Measurements from ENCODE around the gene KCNJ5.
A peak's percentile ranks its signal among the peaks of the same experiment; 100 is the strongest.

KCNJ5 gene

GRCh38 chr11:128895526-128895925 is 4.4 kb downstream of the KCNJ5 start:
- no peak for DNase-seq (ENCODE audit: low read depth in 2 of 2)

GRCh38 chr11:128896356-128896755 is 5.2 kb downstream of the KCNJ5 start:
- no peak for DNase-seq (ENCODE audit: low read depth in 2 of 2)

GRCh38 chr11:128897826-128898225 is 6.7 kb downstream of the KCNJ5 start:
- DNase-seq (ENCODE audit: low read depth in 2 of 2), result no peak

- no peak for DNase-seq (ENCODE audit: low read depth in 2 of 2)
These were observed 7.6 kb downstream of the KCNJ5 start for GRCh38 chr11:128898580-128899344.

- DNase-seq (ENCODE audit: low read depth in 2 of 2), result no peak
These were observed 9.3 kb downstream of the KCNJ5 start for GRCh38 chr11:128900468-128900867.

GRCh38 chr11:128901653-128902514 is 10.7 kb downstream of the KCNJ5 start:
- DNase-seq (ENCODE audit: low read depth in 2 of 2), result no peak

- DNase-seq (ENCODE audit: low read depth in 2 of 2), result peak; percentile 21 to 29
These were observed 11.4 kb downstream of the KCNJ5 start for GRCh38 chr11:128902515-128903066.

- no peak for DNase-seq (ENCODE audit: low read depth in 2 of 2)
These were observed 12.3 kb downstream of the KCNJ5 start for GRCh38 chr11:128903248-128904061.

GRCh38 chr11:128904303-128904655 is 13.1 kb downstream of the KCNJ5 start:
- DNase-seq (ENCODE audit: low read depth in 2 of 2), result no peak

- peak; percentile 79 to 86 for DNase-seq (ENCODE audit: low read depth in 2 of 2)
These were observed 13.6 kb downstream of the KCNJ5 start for GRCh38 chr11:128904656-128905344.

- no peak for DNase-seq (ENCODE audit: low read depth in 2 of 2)
These were observed 14.4 kb downstream of the KCNJ5 start for GRCh38 chr11:128905345-128906184.

GRCh38 chr11:128906185-128907050 is 15.3 kb downstream of the KCNJ5 start:
- no peak for DNase-seq (ENCODE audit: low read depth in 2 of 2)

- DNase-seq (ENCODE audit: low read depth in 2 of 2), result no peak
These were observed 16.4 kb downstream of the KCNJ5 start for GRCh38 chr11:128907585-128907984.

GRCh38 chr11:128908391-128909246 is 17.5 kb downstream of the KCNJ5 start:
- DNase-seq (ENCODE audit: low read depth in 2 of 2), result peak; percentile 24 to 29

- DNase-seq (ENCODE audit: low read depth in 2 of 2), result no peak
These were observed 18.4 kb downstream of the KCNJ5 start for GRCh38 chr11:128909438-128910125.

GRCh38 chr11:128910576-128910975 is 19.4 kb downstream of the KCNJ5 start:
- DNase-seq (ENCODE audit: low read depth in 2 of 2), result no peak

- DNase-seq (ENCODE audit: low read depth in 2 of 2), result no peak
These were observed 20.1 kb downstream of the KCNJ5 start for GRCh38 chr11:128911239-128911638.

- DNase-seq (ENCODE audit: low read depth in 2 of 2), result no peak
These were observed 20.5 kb downstream of the KCNJ5 start for GRCh38 chr11:128911701-128912100.
